CMK (cell line): ENCODE measurements around the gene CDC42BPB.
"Not testable (repeated sequence)": the region's sequence is repeated elsewhere in the genome, so short reads cannot be mapped to it uniquely, and the experiment has no call there.

Experiments used
- DNase-seq: peaks from one replicate; pipeline ENCODE4 v3.0.0-alpha.2; 2010; ENCODE audit warnings: low read depth

CDC42BPB gene

DNA sequence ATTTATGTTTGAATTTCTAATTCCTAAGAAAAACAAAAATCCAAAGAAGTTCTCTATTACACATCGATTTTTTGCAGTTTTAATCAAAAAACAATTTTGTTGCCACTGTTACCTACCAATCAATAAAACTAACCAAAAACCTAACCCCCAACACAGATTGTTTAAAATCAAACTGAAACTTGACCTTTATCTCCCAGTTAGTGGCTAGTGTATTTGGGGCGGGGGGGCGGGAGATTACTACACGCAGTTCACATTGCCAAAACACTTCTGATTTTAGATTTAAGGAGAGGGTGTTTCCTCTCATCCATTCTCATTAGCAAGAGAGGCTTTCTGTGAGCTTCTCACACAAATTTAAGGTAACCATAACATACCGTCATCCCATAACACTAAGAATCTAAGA, 6.4 kb downstream of the CDC42BPB start:
- no peak for DNase-seq

DNA sequence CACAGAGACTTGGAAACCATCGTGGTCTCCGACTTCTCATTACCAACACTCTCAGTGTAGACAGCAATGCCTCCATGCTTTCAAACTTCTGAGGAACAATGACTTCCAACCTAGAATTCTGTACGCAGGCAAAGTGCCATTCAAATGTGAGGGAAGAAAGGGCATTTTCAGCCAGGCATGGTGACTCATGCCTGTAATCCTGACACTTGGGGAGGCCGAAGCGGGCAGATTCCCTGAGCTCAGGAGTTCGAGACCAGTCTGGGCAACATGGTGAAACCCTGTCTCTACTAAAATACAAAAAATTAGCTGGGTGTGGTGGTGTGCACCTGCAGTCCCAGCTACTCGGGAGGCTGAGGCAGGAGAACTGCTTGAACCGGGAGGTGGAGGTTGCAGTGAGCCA, 9.9 kb downstream of the CDC42BPB start:
- not testable (repeated sequence) for DNase-seq

DNA sequence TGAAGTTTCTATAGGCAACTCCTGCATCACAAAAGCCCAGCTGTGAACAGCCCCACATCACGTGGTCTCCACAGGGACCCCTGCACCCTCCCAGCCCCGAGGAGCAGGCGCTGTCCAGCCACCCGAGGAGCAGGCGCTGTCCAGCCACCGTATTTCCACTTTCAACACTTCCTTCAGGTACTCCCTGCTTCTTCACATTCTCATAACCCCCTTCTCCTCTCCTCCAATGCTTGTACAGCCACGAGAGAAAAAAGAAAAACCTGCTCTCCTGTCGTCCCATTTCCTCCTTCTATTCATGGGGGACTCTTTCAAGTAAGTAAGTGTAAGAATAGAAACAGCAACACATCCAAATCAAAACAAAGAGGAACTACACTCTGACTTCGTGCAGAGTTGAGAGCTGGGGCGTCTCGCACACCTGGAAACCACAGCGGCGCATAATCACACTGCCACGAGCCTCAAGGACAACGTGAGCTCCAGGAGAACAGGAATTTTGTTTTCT, 11.9 kb downstream of the CDC42BPB start:
- DNase-seq = no peak

DNA sequence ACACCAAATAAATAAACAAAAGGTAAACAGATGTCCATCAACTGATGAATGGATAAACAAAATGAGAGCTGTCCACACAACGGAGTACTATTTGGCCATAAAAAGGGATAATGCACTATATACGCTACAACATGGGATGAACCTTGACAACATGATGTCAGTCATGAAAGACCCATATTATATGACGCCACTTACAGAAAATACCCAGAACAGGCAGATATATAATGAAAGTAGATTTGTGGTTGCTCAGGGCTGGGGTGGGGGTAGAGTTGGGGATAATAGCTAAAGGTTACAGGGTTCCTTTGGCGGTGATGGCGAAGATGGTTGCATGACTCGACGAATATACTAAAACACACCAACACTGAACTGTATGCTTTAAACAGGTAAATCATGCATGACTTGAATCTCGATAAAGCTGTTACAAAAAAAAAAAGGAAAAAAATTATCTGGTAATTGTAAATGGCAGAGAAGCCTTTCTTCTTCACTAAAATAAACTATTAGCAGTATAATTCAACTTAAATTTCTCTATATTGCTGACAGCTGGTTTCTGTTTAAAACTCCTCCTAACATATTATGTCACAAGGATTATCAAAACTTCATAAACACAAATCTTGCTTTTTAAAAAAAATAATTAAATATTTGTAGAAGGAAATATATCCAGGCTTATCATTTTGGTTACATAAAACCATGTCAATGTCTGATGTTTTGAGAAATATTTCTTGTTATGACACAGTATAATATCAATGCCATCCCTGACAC, 13.9 kb downstream of the CDC42BPB start:
- no peak for DNase-seq

DNA sequence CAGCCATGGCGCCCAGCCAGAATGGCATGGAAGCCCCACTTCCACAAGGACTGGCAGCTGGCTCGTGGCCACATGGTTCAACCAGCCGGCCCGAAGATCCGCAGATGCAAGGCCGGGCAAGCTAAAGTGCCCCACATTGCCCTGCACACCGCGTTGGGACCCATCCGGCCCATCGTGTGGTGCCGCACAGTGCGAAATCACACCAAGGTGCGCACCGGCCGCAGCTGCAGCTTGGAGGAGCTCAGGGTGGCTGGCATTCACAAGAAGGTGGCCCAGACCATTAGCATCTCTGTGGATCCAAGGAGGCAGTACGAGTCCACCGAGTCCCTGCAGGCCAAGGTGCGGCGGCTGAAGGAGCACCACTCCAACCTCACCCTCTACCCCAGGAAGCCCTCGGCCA, 15.9 kb downstream of the CDC42BPB start:
- no peak for DNase-seq

DNA sequence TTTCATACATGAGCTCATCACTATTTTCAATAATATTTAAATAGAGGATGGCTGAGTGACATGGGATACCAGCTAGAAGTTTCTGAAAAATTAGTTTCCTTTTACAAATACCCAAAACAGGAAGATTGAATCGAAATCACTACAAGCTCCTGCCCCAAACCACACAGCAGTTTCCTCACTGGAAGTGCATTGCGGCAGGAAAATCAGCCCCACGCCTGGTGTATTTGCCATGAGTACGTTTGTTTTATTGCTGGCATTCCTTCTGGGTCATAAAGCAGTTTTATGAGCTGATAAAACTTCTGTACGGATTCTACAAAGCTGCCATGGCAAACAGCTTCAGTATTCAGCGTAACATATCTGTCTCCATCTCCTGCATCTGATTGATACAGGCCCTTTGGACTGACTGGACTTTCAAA, 23.7 kb downstream of the CDC42BPB start:
- DNase-seq = no peak

DNA sequence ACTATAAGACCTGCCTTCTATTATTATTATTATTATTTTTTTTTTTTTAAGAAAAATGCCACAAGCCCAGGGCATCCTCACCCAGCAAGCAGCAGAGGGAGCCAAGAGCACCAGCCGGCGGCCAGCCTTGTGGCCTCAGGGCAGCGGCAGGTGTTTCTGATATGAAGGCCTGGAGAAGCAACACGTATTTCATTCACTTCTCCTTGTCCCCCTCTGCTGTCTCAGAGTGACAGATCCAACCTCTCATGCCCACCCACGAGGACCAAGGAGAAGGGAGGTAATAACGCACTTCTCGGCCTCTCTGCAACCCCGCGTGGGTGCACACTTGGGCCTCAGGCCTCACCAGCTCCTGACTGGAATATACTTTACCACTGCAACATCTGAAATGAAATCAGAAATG, 25.4 kb downstream of the CDC42BPB start:
- no peak for DNase-seq

DNA sequence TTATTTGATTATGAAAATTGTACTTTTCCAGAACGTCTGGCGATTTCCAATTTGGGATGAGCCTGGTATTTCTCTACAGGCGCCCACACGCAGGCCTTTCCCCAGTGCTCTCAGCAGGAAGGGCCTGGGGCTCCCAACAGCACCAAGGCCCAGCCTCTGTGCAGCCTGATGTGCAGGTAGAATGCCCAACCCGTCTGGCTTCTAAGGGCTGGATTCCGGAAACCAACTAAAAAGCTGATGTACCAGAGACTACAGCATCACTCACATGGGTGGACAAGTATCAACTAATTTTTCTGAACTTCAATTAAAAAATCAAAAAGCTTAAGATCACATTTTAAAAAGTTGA, 25.8 kb downstream of the CDC42BPB start:
- DNase-seq = no peak

DNA sequence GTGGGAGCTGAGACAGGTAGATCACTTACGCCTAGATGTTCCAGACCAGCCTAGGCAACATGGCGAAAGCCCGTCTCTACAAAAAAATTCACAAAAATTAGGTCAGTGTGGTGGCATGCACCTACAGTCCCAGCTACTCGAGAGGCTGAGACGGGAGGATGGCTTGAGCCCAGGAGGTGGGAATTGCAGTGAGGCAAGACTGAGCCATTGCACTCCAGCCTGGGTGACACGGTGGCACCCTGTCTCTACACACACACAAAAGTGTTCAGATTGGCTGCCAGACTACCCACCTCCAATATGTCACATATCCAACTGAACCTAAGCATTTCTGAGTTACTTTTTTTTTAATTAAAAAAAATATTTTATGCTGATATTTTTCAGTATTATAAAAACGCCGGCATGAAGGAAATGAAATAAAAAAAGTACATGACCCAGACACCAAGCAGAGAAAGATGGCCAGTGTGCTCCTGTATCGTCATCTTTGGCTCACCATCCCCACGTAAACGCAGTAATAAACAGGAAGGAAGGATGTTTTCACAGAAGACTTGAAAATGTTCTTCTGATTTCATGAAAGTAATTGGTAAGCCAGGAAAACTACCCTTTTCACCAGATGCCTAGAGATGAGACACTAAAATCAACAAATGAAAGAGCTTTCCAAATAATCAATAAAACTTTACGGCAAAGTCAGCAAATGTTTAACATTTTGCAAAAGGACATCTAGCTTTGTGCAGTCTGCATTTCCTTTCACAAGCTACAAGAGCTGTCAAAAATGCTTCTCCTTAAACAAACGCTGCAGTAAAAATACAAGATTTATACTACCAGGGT, 26.4 kb downstream of the CDC42BPB start:
- DNase-seq = no peak

DNA sequence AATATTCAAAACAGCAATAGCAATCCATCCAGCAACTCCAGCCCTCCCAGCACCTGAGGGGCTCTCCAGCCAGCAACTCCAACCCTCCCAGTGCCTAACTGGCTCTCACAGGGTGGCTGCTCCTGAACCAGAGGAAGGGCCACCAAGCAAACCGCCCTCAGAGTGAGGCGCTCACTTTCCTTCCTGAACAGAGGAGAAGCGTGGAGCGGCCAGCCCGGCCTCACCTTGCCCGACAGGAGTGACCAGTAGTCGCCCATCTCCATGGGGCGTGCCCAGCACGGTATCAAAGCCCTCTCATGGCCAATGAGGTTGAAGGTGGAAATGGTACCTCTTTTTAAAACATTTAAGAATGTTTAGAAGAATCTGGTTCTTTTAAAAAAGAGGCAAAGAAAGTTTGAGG, 27.4 kb downstream of the CDC42BPB start:
- DNase-seq = no peak

DNA sequence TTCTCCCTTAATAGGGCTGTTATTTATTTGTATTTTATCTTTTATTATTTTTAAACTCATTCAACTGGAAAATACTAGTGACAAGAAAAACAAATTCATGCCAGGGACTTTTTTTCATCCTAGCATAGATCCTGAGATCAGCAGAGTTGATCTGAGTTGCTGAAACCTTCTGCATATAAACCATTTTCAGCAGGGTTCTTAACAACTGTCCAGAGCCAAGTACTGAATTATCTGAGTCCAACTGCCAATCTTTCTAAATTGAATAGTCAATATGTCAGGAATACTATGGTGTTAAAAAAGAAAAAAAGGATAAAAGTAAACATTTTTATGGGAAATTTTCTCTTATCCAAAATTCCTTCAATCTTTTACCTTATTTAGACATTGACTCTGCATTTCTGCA, 28.6 kb downstream of the CDC42BPB start:
- DNase-seq = no peak

DNA sequence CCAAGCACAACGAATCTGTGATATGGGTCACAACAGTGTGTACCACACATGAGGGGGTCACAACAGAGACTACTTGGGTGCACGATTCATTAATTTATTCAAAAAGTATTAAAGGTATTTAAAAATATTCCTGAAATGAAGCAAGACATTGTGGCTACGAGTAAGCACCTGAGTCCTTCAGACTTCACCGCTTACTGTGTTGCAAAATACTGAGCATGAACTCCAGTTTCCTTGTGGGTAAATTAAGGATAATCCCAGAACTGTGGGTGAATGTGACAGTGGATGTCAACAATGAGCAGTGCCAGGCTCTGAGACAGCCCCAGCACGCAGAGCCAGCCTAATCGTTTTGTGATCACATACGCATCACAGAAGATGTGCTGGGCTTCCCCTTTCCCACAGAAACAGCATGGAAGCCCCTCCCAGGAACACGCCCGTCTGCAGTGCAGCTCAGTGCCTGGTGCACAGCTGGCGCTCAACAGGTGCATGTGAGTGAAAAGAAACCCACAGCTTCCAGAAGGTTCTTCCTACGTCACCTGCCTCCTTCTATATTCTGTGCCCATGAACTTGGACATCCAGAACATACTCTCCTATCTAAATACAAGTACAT, 29.1 kb downstream of the CDC42BPB start:
- DNase-seq = no peak

DNA sequence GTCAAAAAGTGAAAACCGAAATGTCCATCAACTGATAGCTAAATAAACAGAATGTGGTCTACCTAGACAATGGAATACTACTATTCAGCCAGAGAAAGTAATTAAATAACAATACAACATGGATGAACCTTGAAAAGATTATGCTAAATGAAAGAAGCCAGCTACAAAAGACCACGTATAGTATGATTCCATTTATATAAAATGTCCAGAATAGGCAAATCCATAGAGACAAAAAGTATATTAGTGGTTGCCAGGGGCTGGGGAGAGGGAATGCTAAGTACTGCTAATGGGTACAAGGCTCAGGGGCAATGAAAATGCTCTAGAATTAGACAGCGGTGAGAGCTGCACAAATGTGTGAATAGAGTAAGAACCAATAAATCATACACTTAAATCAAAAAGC, 29.9 kb downstream of the CDC42BPB start:
- DNase-seq = no peak

DNA sequence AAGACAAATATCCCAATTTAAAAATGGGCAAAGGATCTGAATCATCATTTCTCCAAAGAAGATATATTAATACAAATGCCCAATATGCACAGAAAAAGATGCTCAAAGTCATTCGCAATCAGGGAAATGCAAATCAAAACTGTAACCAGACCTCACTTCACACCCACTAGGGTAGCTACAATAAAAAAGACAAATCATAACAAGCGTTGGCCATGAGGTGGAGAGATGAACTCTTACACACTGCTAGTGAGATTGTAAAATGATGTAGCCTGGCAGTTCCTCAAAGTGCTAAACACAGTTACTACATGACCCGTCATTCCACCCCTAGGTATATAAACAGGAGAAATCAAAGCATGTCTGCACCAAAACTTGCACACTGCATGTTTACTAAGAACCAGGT, 30.4 kb downstream of the CDC42BPB start:
- no peak for DNase-seq

DNA sequence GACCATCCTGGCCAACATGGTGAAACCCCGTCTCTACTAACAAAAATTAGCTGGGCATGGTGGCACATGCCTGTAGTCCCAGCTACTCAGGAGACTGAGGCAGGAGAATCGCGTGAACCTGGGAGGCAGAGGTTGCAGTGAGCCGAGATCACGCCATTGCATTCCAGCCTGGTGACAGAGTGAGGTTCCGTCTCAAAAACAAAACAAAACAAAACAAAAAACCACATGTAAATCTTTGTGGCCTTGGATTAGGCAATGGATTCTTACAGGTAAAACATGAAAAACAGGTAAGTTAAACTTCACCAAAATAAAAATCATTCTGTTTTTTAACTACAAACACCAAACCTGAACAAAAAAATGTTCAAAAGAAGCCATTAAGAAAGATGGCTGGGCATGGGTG, 31.2 kb downstream of the CDC42BPB start:
- not testable (repeated sequence) for DNase-seq

DNA sequence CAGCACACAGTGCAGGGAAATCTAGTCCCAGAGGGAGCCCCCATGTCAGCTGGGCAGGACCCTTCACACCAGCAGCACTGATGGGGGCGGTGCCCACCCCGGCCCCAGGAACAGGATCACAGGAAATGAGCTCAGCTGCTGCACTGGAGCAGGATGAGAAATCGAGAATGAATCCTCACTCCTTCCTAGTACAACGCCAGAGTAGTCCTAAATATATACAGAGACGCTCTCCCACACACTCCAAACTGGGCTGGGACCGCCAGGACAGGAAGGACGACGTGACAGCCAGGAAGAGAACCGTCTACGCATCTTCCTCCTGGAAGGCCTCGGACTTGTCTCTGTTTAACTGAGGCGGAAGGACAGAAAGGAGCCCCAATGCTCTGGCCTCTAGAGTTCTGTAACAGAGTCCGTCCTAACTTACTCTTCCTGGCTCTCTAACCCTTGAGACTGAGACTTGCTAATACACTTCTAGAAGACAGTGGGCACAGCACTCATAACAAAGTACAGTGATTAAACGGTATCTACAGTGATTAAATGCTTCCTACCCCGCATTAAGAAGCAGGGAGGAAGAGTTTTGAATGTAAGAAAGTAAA, 33.4 kb downstream of the CDC42BPB start:
- DNase-seq = no peak

DNA sequence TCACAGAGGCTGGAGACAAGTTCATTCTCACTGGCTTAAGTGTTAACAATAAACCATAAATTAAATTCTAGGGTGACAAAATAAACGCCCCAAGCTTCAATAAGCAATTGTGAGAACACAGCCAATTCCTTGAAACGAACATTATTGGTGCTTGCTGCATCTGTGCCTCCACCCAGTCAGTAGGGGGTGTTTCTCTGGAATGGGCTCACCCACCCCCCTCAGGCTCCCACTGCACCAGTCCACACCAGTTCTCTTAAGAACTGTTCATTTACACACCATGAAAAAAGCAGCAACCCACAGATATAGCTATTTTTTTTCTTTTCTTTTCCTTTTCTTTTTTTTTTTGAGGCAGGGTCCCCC, 34.7 kb downstream of the CDC42BPB start:
- DNase-seq = no peak

DNA sequence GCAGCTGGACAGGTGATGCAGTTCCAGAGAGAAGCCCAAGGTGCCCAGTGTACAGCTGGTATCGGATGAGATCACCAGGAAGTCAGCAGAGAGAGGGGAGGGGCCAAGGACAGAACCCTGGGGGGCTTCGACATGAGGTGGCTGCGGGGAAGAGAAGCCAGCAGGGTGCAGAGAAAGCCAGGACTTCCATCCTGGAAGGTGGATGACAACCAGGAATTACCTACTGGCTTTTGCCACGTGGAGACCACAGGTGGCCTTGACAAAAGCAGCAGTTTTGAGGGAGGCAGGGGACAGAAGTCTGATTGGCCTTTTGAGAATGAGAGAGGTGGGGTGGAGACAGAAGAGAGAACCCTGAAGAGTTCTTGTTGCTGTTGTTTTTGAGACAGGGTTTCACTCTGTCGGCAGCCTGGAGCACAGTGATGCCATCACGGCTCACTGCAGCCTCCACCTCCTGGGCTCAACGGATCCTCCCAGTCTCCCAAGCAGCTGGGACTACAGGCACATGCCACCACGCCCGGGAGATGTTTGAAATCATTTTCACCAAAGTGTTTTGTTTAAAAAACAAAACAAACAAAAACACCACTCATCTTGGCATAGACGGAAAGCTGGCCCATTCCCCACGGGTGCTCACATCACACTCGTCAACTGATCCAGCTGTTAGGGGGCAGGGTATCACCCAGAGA, 35.2 kb downstream of the CDC42BPB start:
- no peak for DNase-seq

DNA sequence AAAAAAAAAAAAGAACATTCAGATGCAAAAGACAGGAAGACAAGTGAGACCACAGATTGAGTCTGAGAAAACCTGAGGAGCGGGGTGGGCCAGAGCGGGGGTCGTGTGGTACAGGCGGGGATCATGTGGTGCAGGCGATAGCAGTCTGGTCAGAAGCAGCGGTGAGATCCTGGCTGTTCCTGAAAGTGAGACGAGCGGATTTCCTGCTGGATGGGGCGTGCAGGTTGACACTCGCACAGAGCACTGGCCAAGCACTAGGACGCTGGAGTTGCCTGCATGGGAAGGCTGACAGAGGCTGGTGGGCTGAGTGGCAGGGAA, 35.7 kb downstream of the CDC42BPB start:
- DNase-seq = no peak

DNA sequence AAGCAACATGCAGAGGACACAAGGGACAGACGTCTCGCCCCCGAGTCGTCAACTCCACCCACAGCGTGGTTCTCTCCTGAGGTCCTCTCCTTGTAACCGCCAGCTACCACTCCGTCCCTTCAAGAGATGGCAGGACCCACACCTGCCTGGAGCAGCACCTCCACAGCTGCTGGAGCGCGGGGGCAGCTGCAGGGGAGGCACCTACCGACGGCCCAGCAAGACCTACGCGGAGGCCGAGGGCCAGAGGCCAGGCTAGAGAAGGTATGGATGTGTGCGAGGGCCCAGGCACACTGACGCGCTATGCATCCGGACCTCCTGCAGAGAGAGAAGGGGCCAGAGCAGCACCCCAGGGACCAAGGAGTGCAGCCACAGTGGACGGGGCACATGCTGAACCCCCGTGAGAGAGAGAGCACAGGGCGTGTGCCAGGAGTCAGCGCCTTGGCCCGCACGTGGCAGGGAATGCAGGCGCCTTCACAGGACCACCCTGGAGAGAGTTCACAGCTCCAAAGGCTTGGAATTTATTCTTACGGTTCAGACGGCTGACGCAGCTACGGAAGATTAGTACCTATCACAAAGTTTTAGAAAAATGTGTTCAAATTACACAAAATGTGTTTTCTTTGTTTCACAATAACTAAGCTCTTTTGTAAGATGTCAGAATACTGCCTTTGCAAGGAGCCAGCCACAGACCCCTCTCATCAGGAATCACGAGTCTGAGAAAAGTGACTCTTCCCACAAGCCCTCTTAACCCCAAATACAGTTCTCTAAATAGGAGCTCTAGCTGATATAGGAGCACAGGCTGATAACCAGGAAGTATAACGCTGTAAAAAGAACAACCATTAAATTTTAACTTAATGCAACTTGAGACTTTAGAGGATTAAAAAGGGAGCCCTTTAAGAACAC, 36.8 kb downstream of the CDC42BPB start:
- no peak for DNase-seq

DNA sequence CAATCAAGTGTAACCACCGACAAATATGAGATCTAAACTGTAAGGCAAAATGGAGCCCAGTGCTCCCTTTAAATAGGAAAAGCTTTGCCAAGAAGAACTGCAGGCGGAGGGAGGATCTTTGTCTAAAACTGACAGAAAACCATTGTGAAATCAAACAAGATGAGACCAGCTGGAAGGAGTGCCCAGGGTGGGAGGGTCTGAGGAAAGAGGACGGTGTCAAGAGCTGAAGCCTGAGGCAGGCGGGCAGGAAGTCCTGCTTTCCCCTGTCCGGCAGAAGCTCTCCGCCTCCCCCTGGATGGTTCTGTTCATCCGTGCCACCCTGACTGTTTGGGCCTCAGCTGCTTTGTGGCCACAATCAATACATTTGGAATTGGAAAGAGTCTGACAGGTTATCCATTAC, 37.5 kb downstream of the CDC42BPB start:
- DNase-seq = no peak
